Liver (tissue), 9 donors: ENCODE measurements around the gene LRRC49. TPM values are rescaled to one million over a fixed set of nuclear protein-coding genes. Genes with fewer than 3 reads are reported as not detected.

Experiments
- DNase-seq: peaks from one replicate; pipeline ENCODE4 v3.0.0-alpha.2; 2017; ENCODE audit warnings: low spot score
- H3K27ac ChIP-seq, 2 donors: one replicate each; pipeline ENCODE4 v1.7.0; 2013; ENCODE audit warnings: inconsistent platforms in 2 of 2, low read length in 2 of 2, control low read depth in 1 of 2, low read depth in 1 of 2, mild to moderate bottlenecking in 1 of 2
- H3K27me3 ChIP-seq, 4 donors: one replicate each; pipeline versions ENCODE4 v1.6.1 to v1.7.0; 2013; ENCODE audit warnings: low read length in 3 of 4, inconsistent platforms in 1 of 4, mild to moderate bottlenecking in 1 of 4, moderate library complexity in 1 of 4; ENCODE audit not compliant: control insufficient read depth in 4 of 4, insufficient read depth in 4 of 4
- H3K36me3 ChIP-seq, 4 donors: one replicate each; pipeline versions ENCODE4 v1.6.1 to v1.7.0; 2013; ENCODE audit warnings: low read length in 3 of 4, mild to moderate bottlenecking in 3 of 4, low read depth in 1 of 4, moderate library complexity in 1 of 4; ENCODE audit not compliant: control insufficient read depth in 4 of 4, insufficient read depth in 3 of 4
- H3K4me1 ChIP-seq, 4 donors: one replicate each; pipeline versions ENCODE4 v1.6.1 to v1.7.0; 2013; ENCODE audit warnings: low read length in 3 of 4, mild to moderate bottlenecking in 3 of 4, moderate library complexity in 1 of 4; ENCODE audit not compliant: control insufficient read depth in 4 of 4, insufficient read depth in 4 of 4
- H3K4me3 ChIP-seq, 3 donors: one replicate each; pipeline versions ENCODE4 v1.6.1 to v1.7.0; 2013; ENCODE audit warnings: low read length in 3 of 3, control low read depth in 1 of 3, low read depth in 1 of 3, mild to moderate bottlenecking in 1 of 3
- H3K9ac ChIP-seq, 2 donors: one replicate each; pipeline ENCODE4 v1.7.0; 2013; ENCODE audit warnings: low read length in 2 of 2, mild to moderate bottlenecking in 2 of 2, moderate library complexity in 2 of 2, control low read depth in 1 of 2, low read depth in 1 of 2
- H3K9me3 ChIP-seq, 4 donors: one replicate each; pipeline versions ENCODE4 v1.6.1 to v1.7.0; 2013; ENCODE audit warnings: low read length in 3 of 4; ENCODE audit not compliant: control insufficient read depth in 4 of 4
- ATF3 ChIP-seq: IDR thresholded peaks from 2 replicates; pipeline ENCODE4 v1.6.1; 2016; ENCODE audit warnings: antibody characterized with exemption
- EGR1 ChIP-seq, 2 donors: IDR thresholded peaks; 2 replicates each; pipeline ENCODE4 v1.6.1; 2016 to 2018; ENCODE audit warnings: antibody characterized with exemption in 2 of 2, low read depth in 2 of 2
- FOXA1 ChIP-seq: IDR thresholded peaks from 2 replicates; pipeline ENCODE4 v1.6.1; 2016; ENCODE audit warnings: antibody characterized with exemption
- FOXA2 ChIP-seq: IDR thresholded peaks from 2 replicates; pipeline ENCODE4 v1.6.1; 2016; ENCODE audit warnings: antibody characterized with exemption
- GABPA ChIP-seq, 2 donors: IDR thresholded peaks in 1 of 2; conservative IDR thresholded peaks in 1 of 2; 2 replicates each; pipeline ENCODE4 v1.6.1; 2016; ENCODE audit warnings: antibody characterized with exemption in 2 of 2, mild to moderate bottlenecking in 1 of 2, moderate library complexity in 1 of 2
- HNF4A ChIP-seq, 2 donors: conservative IDR thresholded peaks; 2 replicates each; pipeline ENCODE4 v1.6.1; 2016; ENCODE audit warnings: antibody characterized with exemption in 2 of 2, mild to moderate bottlenecking in 2 of 2
- HNF4G ChIP-seq: IDR thresholded peaks from 2 replicates; pipeline ENCODE4 v1.6.1; 2016; ENCODE audit warnings: antibody characterized with exemption
- JUND ChIP-seq, 2 donors: IDR thresholded peaks; 2 replicates each; pipeline ENCODE4 v1.6.1; 2016; ENCODE audit warnings: antibody characterized with exemption in 2 of 2
- MAX ChIP-seq: IDR thresholded peaks from 2 replicates; pipeline ENCODE4 v1.6.1; 2016; ENCODE audit warnings: antibody characterized with exemption
- NR2F2 ChIP-seq: IDR thresholded peaks from 2 replicates; pipeline ENCODE4 v1.6.1; 2016; ENCODE audit warnings: antibody characterized with exemption
- RAD21 ChIP-seq, 2 donors: IDR thresholded peaks; 2 replicates each; pipeline ENCODE4 v1.6.1; 2016; ENCODE audit warnings: antibody characterized with exemption in 2 of 2, mild to moderate bottlenecking in 2 of 2
- RXRA ChIP-seq, 2 donors: IDR thresholded peaks; 2 replicates each; pipeline ENCODE4 v1.6.1; 2017 to 2018; ENCODE audit warnings: antibody characterized with exemption in 2 of 2, mild to moderate bottlenecking in 1 of 2
- SP1 ChIP-seq: IDR thresholded peaks from 2 replicates; pipeline ENCODE4 v1.6.1; 2018; ENCODE audit warnings: antibody characterized with exemption, mild to moderate bottlenecking
- TAF1 ChIP-seq: conservative IDR thresholded peaks from 2 replicates; pipeline ENCODE4 v1.6.1; 2016; ENCODE audit warnings: antibody characterized with exemption, mild to moderate bottlenecking
- YY1 ChIP-seq: IDR thresholded peaks from 2 replicates; pipeline ENCODE4 v1.6.1; 2016; ENCODE audit warnings: antibody characterized with exemption, mild to moderate bottlenecking
- WGBS: extraction: QIAGEN DNeasy Blood & Tissue Kit; methylation state at CpG from one replicate; pipeline ENCODE4 v1.1.7; 2013; 5-methylcytosine and 5-hydroxymethylcytosine counted together
- polyA plus RNA-seq, 2 donors: library from polyadenylated mRNA; stranded (reverse) in 1 of 2; unstranded in 1 of 2; fragments of 200-250 nt in 1 of 2; fragments of >200 nt in 1 of 2; fragmentation: Nextera tagmentation in 1 of 2; extraction: Ambion mirVana in 1 of 2; gene quantifications; one replicate each; pipeline versions ENCODE4 v1.2.1 to v1.2.3, GENCODE V29; 2013 to 2015
- total RNA-seq, 2 donors: library from RNA; depleted of rRNA; stranded (reverse); fragments of >200 nt; gene quantifications; one replicate each; pipeline ENCODE4 v1.2.3, GENCODE V29; 2014
- TF ChIP-seq, protein P1 (sequence below): IDR thresholded peaks from 2 replicates; pipeline ENCODE4 v1.6.1; 2016; ENCODE audit warnings: antibody characterized with exemption
- TF ChIP-seq, protein P2 (sequence below): IDR thresholded peaks from 2 replicates; pipeline ENCODE4 v1.6.1; 2016; ENCODE audit warnings: antibody characterized with exemption, mild to moderate bottlenecking
- TF ChIP-seq, protein P3 (sequence below): fragments of 150-350 bp; IDR thresholded peaks from 2 replicates; pipeline ENCODE4 v1.5.1; 2017; ENCODE audit warnings: improper control_type of control experiment, low read depth, low read length; ENCODE audit not compliant: missing input control
- donor health status: healthy.
- donor health status: healthy.
- donor health status: healthy.
- donor health status: healthy.
- donor health status: healthy.

The LRRC49 gene
- total and polyA plus RNA-seq, 4 donors, result 0.20 to 1.1 (median 0.31) TPM

- Histone ChIP-seq H3K27me3 (no peaks in the 10 kb centered on the region), H3K9ac (no peak overlapping the region), H3K27ac (no peak overlapping the region), H3K4me1 (no peaks in the 10 kb centered on the region), H3K9me3 (no peaks in the 10 kb centered on the region), H3K4me3 (no peak overlapping the region), H3K36me3 (no peaks in the 10 kb centered on the region)
- 63% methylated on average over 4 of the region's 4 CpGs for WGBS
- DNase-seq, result no peak
- TF ChIP-seq SP1 (no peak), MAX (no peak), HNF4G (no peak), JUND (IDR thresholded peaks at IDR 0.05) (no peak), RXRA (IDR thresholded peaks at IDR 0.05) (no peak), NR2F2 (no peak), FOXA2 (no peak), EGR1 (IDR thresholded peaks at IDR 0.05; ENCODE audit: low read depth in 2 of 2) (no peak), YY1 (no peak), ATF3 (no peak), GABPA (IDR thresholded peaks at IDR 0.05 in 1 of 2, conservative IDR thresholded peaks at IDR 0.05 in 1 of 2) (no peak), FOXA1 (no peak), HNF4A (conservative IDR thresholded peaks at IDR 0.05) (no peak), RAD21 (IDR thresholded peaks at IDR 0.05) (no peak), TAF1 (no peak)
- TF ChIP-seq, protein P1, sequence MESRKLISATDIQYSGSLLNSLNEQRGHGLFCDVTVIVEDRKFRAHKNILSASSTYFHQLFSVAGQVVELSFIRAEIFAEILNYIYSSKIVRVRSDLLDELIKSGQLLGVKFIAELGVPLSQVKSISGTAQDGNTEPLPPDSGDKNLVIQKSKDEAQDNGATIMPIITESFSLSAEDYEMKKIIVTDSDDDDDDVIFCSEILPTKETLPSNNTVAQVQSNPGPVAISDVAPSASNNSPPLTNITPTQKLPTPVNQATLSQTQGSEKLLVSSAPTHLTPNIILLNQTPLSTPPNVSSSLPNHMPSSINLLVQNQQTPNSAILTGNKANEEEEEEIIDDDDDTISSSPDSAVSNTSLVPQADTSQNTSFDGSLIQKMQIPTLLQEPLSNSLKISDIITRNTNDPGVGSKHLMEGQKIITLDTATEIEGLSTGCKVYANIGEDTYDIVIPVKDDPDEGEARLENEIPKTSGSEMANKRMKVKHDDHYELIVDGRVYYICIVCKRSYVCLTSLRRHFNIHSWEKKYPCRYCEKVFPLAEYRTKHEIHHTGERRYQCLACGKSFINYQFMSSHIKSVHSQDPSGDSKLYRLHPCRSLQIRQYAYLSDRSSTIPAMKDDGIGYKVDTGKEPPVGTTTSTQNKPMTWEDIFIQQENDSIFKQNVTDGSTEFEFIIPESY, result no peak
- TF ChIP-seq, protein P2, sequence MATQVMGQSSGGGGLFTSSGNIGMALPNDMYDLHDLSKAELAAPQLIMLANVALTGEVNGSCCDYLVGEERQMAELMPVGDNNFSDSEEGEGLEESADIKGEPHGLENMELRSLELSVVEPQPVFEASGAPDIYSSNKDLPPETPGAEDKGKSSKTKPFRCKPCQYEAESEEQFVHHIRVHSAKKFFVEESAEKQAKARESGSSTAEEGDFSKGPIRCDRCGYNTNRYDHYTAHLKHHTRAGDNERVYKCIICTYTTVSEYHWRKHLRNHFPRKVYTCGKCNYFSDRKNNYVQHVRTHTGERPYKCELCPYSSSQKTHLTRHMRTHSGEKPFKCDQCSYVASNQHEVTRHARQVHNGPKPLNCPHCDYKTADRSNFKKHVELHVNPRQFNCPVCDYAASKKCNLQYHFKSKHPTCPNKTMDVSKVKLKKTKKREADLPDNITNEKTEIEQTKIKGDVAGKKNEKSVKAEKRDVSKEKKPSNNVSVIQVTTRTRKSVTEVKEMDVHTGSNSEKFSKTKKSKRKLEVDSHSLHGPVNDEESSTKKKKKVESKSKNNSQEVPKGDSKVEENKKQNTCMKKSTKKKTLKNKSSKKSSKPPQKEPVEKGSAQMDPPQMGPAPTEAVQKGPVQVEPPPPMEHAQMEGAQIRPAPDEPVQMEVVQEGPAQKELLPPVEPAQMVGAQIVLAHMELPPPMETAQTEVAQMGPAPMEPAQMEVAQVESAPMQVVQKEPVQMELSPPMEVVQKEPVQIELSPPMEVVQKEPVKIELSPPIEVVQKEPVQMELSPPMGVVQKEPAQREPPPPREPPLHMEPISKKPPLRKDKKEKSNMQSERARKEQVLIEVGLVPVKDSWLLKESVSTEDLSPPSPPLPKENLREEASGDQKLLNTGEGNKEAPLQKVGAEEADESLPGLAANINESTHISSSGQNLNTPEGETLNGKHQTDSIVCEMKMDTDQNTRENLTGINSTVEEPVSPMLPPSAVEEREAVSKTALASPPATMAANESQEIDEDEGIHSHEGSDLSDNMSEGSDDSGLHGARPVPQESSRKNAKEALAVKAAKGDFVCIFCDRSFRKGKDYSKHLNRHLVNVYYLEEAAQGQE, result no peak
- TF ChIP-seq, protein P3, sequence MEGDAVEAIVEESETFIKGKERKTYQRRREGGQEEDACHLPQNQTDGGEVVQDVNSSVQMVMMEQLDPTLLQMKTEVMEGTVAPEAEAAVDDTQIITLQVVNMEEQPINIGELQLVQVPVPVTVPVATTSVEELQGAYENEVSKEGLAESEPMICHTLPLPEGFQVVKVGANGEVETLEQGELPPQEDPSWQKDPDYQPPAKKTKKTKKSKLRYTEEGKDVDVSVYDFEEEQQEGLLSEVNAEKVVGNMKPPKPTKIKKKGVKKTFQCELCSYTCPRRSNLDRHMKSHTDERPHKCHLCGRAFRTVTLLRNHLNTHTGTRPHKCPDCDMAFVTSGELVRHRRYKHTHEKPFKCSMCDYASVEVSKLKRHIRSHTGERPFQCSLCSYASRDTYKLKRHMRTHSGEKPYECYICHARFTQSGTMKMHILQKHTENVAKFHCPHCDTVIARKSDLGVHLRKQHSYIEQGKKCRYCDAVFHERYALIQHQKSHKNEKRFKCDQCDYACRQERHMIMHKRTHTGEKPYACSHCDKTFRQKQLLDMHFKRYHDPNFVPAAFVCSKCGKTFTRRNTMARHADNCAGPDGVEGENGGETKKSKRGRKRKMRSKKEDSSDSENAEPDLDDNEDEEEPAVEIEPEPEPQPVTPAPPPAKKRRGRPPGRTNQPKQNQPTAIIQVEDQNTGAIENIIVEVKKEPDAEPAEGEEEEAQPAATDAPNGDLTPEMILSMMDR, result no peak
Measured at GRCh38 chr15:70863450-70864218, 29.0 kb upstream of the LRRC49 start.
